HG02588 (cell line): Measurements from ENCODE around the gene TMEM59.
"Not testable (repeated sequence)": the region's sequence is repeated elsewhere in the genome, so short reads cannot be mapped to it uniquely, and the experiment has no call there.

ENCODE experiments used
- ATAC-seq: cut with Tn5 transposase; IDR thresholded peaks from one replicate; pipeline ENCODE4 v1.9.1; 2021; ENCODE audit warnings: mild to moderate bottlenecking, moderate library complexity; ENCODE audit not compliant: unreplicated experiment

The TMEM59 gene

GRCh38 chr1:54053745-54054437 lies 887 bp upstream of the TMEM59 start:
- ATAC-seq, result no peak

- peak; percentile 10 for ATAC-seq
Observed at GRCh38 chr1:54052431-54052933, 522 bp downstream of the TMEM59 start.

- no peak for ATAC-seq
Observed at GRCh38 chr1:54051933-54052430, 1.0 kb downstream of the TMEM59 start.

- not testable (repeated sequence) for ATAC-seq
Observed at GRCh38 chr1:54050435-54050834, 2.6 kb downstream of the TMEM59 start.

GRCh38 chr1:54047384-54048305 lies 5.4 kb downstream of the TMEM59 start:
- ATAC-seq, result no peak

GRCh38 chr1:54046671-54047383 lies 6.2 kb downstream of the TMEM59 start:
- ATAC-seq, result no peak

GRCh38 chr1:54045496-54045895 lies 7.5 kb downstream of the TMEM59 start:
- ATAC-seq, result no peak

- no peak for ATAC-seq
Observed at GRCh38 chr1:54041806-54042205, 11.2 kb downstream of the TMEM59 start.

- ATAC-seq, result no peak
Observed at GRCh38 chr1:54037476-54037875, 15.5 kb downstream of the TMEM59 start.

- ATAC-seq, result no peak
Observed at GRCh38 chr1:54028306-54029251, 24.4 kb downstream of the TMEM59 start.

- no peak for ATAC-seq
Observed at GRCh38 chr1:54027848-54028247, 25.2 kb downstream of the TMEM59 start.

- not testable (repeated sequence) for ATAC-seq
Observed at GRCh38 chr1:54024811-54025210, 28.2 kb downstream of the TMEM59 start.

- no peak for ATAC-seq
Observed at GRCh38 chr1:54024358-54024757, 28.6 kb downstream of the TMEM59 start.

- not testable (repeated sequence) for ATAC-seq
Observed at GRCh38 chr1:54019562-54020176, 33.3 kb downstream of the TMEM59 start.

GRCh38 chr1:54018635-54019034 lies 34.4 kb downstream of the TMEM59 start:
- no peak for ATAC-seq

GRCh38 chr1:54017979-54018378 lies 35.0 kb downstream of the TMEM59 start, which contains the start of gene LDLRAD1:
TSS of gene LDLRAD1 (minus strand) at chr1:54018186. CDS start at chr1:54018112, 74 bp downstream.
- no peak for ATAC-seq

- ATAC-seq, result no peak
Observed at GRCh38 chr1:54016343-54017282, 36.4 kb downstream of the TMEM59 start.

GRCh38 chr1:54014009-54014629 lies 38.9 kb downstream of the TMEM59 start:
- no peak for ATAC-seq
